Lower leg skin (tissue), 4 donors: ENCODE data around the gene ZNF841. TPM values are rescaled to one million over a fixed set of nuclear protein-coding genes. Genes with fewer than 3 reads are reported as not detected.
"Not testable (repeated sequence)": the region's sequence is repeated elsewhere in the genome, so short reads cannot be mapped to it uniquely, and the experiment has no call there.

ENCODE experiments used
- DNase-seq, 2 donors: peaks; one replicate each; pipeline ENCODE4 v3.0.0-alpha.2; 2019; ENCODE audit warnings: low spot score in 2 of 2
- H3K4me3 ChIP-seq: fragments of 200-600 bp; sonication (generic); 2 replicates; pipeline ENCODE4 v1.5.1; 2017; ENCODE audit warnings: mild to moderate bottlenecking, low read depth; ENCODE audit not compliant: poor library complexity, severe bottlenecking
- CTCF ChIP-seq, 3 donors: fragments of 450-650 bp; IDR thresholded peaks; one replicate each; pipeline ENCODE4 v1.5.1; 2016; ENCODE audit warnings: antibody characterized with exemption in 3 of 3, mild to moderate bottlenecking in 3 of 3, moderate library complexity in 2 of 3
- POLR2A ChIP-seq, 2 donors: fragments of 450-650 bp; IDR thresholded peaks; one replicate each; pipeline ENCODE4 v1.6.1; 2016 to 2017; ENCODE audit warnings: antibody characterized with exemption in 2 of 2, mild to moderate bottlenecking in 1 of 2, moderate library complexity in 1 of 2
- WGBS, 2 donors: methylation state at CpG; one replicate each; pipeline ENCODE4 v1.1.5; 2018; 5-methylcytosine and 5-hydroxymethylcytosine counted together
- intact Hi-C: fragments of 100-400 bp; cut with DNase I; formaldehyde crosslinking; loops from one replicate; pipeline ENCODE4 v1.15.0; 2023; ENCODE audit warnings: low total_unique reads
- total RNA-seq, 4 donors: library from RNA; depleted of rRNA; stranded (reverse); fragments of >200 nt; gene quantifications; one replicate each; pipeline ENCODE4 v1.1.0, GENCODE V29; 2016

Gene ZNF841
- total RNA-seq, 4 donors from 2014 or later: 15.0 to 34.1 (median 19.3) TPM

- no peak for DNase-seq
- no peak overlapping the region for H3K4me3 ChIP-seq
- intact Hi-C loops: no loop called here
- TF ChIP-seq CTCF (IDR thresholded peaks at IDR 0.05): no peak
- no peak for TF ChIP-seq POLR2A (IDR thresholded peaks at IDR 0.05)
Observed at GRCh38 chr19:52086481-52086880, 9.1 kb downstream of the ZNF841 start.

- intact Hi-C loops: no loop called here
- WGBS, 2 donors: 96 to 97% methylated on average over 5 of the region's 5 CpGs
- TF ChIP-seq CTCF (IDR thresholded peaks at IDR 0.05): no peak
- no peak for TF ChIP-seq POLR2A (IDR thresholded peaks at IDR 0.05)
- no peak for DNase-seq
- H3K4me3 ChIP-seq: no peak overlapping the region
Observed at GRCh38 chr19:52070496-52070895, 25.1 kb downstream of the ZNF841 start.

GRCh38 chr19:52069653-52070052, 25.9 kb downstream of the ZNF841 start:
- WGBS, 2 donors: 94% methylated on average over 2 of the region's 2 CpGs
- H3K4me3 ChIP-seq: no peak overlapping the region
- TF ChIP-seq CTCF (IDR thresholded peaks at IDR 0.05) (no peak), POLR2A (IDR thresholded peaks at IDR 0.05) (no peak)
- DNase-seq: no peak
- intact Hi-C loops: no loop called here

GRCh38 chr19:52066258-52066863, 29.2 kb downstream of the ZNF841 start:
- no peak for DNase-seq
- H3K4me3 ChIP-seq: no peak overlapping the region
- TF ChIP-seq POLR2A (IDR thresholded peaks at IDR 0.05) (no peak), CTCF (IDR thresholded peaks at IDR 0.05) (no peak)
- WGBS, 2 donors: 93% methylated on average over 6 of the region's 6 CpGs
- intact Hi-C loops: no loop called here

- WGBS, 2 donors: 97 to 99% methylated on average over 6 of the region's 6 CpGs
- intact Hi-C loops: no loop called here
- no peak for TF ChIP-seq CTCF (IDR thresholded peaks at IDR 0.05)
- no peak for TF ChIP-seq POLR2A (IDR thresholded peaks at IDR 0.05)
- H3K4me3 ChIP-seq: no peak overlapping the region
- no peak for DNase-seq
Observed at GRCh38 chr19:52065399-52065798, 30.2 kb downstream of the ZNF841 start.

- 93 to 96% methylated on average over 3 of the region's 3 CpGs for WGBS, 2 donors
- not testable (repeated sequence) for DNase-seq, H3K4me3 ChIP-seq
- intact Hi-C loops: loop anchor here (2.0 kb wide), 1 partner anchor 20 kb away; no protein-coding TSS in a partner anchor
Observed at GRCh38 chr19:52056480-52056879, 39.1 kb downstream of the ZNF841 start.

GRCh38 chr19:52051736-52052135, 43.8 kb downstream of the ZNF841 start:
- WGBS, 2 donors: 44 to 81% methylated on average over 1 of the region's 1 CpG
- DNase-seq, H3K4me3 ChIP-seq, intact Hi-C loops: not testable (repeated sequence)
